Stimulated activated CD4-positive, alpha-beta T cell treated with anti-CD3 and anti-CD28 coated beads, Interleukin-4, amount 100 ng/mL, for 4 hours (primary cell): Measurements from ENCODE around the gene ZNF710.

ENCODE experiments used
- DNase-seq, 2 experiments: peaks; one replicate each; pipeline ENCODE4 v3.0.0-alpha.2; 2020

ZNF710 gene

DNA sequence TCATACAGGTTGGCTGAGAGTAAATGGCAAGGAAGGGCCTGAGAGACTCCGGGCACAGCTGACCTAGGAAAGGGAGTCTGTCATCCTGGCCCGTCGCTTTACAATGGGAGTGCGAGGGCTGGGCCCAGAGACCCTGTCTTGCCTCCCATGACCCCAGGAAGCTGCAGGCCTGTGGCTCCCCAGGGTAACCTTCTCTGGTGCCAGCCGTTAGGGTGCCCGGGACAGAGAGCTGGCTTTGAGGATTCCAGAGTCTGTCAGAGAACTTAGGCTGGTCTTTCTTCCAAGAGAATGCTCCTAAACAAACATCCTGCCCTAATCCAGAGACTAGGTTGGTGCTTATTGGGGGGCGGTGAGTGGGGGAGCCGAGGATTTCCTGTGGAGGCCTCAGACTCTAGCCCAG is 18.5 kb downstream of the ZNF710 start:
- no peak for DNase-seq

DNA sequence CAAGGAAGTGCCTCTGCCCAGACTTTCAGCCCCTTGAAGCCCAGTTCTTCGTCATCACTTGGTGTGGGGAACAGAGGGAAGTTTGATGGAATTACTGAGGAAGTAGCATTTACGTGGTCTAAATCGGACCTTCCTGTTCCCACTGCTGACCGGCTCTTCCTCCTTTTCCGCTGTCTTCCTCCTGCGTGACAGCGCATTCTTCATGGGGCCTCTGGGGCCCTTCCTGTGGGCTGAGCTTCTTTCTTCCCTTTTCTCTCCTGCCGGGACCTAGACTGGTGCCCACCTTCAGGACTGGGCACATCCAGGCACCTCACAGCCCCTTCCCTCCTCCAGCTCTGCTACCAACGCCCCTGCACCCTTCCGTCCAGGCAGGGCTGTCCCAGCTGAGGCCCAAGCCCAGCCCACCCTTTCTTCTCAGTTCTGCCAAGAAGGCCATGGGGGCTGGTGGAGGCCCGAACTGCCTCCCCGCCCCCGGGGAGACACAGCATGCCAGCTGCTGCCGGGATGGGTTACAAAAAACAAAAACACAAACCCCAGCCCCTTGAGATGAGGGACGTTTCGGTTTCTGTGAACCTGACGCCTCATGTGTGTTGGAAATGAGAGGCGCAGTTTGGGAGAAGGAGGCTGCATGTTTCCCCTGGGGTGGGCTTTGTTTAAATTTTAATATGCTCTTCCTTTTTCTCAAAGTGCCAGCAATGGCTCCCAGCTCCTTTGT is 19.1 kb downstream of the ZNF710 start:
- DNase-seq, result no peak

DNA sequence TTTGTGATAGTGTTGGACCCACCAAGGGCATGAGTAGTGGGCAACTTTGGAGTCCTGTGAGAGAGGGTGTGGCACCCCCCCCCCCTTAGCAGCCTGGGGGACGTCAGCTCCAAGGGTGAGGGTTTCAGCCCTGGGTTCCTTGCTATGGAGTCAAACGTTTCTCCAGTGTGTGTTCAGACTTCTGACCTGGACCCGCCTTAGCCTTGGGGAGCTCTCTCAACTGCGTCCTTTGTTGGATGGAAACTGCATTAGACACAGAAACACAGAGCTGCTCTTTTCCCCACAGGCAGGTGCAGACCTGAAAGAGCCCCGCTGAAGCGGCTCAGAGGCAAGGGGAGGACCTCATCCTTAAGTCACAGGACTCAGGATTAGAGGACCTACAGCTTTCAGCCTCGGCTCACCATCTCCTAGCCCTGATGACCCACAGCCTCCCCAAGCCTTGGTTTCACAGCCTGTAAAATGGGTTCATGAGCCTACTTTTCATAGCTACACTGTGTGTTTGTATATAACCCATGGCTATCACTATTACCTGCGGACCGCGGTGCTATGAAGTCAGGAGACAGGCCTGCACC is 19.9 kb downstream of the ZNF710 start:
- no peak for DNase-seq

DNA sequence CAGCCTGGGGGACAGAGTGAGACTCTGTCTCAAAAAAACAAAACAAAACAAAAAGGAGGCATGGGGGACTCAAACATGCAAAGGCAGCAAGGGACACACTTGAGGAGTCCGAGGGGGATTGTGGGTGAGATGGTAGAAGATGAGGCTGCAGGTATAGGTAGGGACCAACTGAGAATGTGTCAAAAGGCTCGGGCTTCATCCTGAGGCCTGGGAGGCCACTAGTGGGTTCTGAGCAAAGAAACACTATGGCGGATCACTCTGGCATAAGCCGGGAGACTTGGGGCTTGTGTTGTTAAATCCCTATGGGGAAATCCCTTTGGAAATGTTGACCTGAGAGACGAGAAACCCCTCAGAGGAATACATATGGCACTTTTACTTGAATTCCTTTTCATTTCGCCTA is 21.2 kb downstream of the ZNF710 start:
- no peak for DNase-seq

DNA sequence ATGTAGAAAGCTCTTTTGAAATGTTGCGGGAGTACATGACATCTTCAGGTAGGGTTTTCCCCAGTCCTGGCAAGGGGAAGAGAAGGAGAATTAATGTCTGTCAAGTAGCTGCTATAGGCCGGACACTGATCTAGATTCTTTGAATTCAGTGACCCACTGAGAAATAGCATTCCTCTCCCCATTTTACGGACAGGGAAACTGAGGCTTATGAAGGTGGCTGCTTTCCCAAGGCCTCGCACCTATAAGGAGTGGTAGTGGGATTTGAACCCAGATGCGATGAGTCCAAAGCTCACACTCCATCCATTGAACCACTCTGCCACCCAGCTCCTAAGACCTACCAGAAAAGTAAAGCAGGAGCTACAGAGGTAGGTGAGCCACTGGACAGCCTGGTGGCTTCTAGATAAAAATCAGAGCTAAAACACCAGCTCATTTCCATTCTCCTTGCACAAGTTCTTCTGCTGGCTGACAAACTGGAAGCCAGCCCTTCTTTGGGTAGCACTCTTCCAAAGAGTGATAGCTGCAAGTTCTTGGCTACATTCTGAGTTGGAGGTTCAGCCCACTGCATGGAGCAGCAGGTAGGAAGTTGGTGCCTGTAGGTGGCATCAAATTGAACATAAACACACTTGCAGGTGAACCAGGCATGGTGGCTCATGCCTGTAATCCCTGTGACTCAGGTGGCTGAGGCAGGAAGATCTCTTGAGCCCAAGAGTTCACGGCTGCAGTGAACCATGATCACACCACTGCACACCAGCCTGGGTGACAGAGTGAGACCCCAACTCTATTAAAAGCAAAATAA is 22.0 kb downstream of the ZNF710 start:
- no peak for DNase-seq

DNA sequence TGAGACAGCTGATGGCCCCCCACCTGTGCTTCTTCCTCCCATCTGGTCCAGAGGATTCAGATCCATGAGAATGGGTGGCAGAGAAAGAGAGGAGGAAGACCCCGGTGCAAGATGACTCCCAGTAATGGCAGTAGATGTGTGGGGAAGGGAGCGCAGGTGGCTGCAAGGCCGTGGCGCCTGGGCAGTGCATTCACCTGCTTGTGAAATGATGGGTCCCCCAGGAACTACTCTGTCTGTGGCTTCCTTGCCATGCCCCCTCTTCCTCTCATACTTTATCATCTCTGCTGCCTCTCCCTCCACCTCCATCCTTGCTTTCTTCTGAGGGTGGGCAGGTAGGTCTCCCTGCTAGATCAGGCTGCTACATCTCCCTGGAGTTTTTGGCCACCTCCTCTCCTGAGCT is 23.3 kb downstream of the ZNF710 start:
- no peak for DNase-seq

DNA sequence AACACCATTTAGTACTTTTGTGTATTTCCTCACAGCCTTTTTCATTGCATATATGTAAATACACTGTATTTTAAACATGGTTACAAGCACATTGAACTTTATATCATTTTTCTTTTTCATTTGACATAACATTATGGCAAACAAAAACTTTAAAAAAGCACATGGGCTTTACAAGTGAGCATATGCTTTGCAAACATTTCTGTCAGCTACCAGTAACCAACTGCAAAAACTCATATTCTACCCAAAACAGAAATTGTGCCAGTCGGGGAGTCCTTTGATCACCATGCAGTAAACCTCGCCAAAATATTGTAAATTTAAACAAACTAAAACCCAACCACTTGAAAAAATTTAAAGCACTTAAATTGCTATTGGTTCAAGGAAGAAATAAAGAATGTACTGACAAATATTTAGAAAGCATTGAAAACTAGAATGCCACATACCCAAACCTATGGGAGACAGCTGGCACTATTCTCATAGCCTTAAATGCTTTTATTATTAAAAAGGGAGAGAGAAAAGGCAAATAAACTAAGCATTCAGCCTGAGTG is 24.4 kb downstream of the ZNF710 start:
- no peak for DNase-seq

DNA sequence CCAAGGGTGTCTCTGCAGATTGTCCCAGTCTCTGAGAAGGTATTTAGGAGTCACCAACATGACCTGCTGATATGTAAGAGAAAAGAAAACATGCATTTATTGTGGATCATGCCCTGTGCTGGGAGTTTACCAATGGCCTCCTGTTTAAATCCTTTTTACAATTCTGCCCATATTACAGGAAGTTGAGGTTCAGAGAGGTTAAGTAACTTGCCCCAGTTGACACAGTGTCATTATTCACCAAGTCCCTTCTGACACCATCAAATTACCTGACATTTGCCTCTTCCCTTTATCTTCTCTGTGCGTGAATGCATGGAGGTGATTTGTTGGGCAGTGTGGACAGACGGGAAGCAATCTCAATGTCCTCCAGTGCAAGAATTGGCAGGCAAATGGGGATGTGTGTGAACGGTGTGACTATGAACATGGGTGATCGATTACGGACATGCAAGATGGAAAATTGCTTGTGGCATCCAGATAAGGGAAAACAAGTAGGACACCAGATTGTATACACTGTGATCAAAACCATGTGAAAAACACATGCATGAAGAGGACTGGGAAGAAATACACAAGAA is 27.3 kb downstream of the ZNF710 start:
- DNase-seq, result no peak

DNA sequence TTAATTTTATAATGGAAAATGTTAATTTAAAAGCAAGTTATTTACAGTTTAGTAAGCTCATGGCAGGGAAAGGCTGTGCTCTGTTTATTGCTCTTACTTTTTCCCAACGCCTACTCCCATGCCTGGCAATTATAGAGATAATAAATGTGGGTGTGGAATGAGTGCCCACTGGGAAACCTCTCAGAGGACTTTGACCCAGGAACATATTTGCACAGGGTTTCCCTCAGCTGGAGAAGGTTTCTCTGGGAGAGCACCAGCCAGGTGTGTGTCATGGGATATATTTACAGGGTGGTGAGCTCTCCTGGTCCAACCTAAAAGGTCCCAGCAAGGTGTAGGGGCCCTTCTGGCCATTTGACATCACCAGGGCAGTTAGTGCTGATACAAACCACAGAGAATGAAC is 27.9 kb downstream of the ZNF710 start:
- no peak for DNase-seq

DNA sequence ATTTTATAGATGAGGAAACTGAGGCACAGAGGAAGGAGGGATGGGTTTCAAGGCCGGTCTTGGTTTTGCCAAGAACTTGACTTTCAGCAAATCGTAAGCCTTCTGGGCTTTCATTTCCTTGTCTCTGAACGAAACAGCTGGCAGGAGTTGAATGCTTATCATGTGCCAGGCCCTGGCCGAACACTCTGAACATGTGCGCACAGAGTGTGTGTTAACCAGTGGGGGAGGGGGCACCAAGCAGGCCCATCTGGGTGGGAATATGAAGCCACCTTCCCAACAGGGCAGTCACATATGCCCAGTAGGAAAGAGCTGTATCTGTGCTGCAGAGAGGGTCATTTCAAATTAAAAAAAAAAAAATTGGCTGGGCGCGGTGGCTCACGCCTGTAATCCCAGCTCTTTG is 29.3 kb downstream of the ZNF710 start:
- no peak for DNase-seq

DNA sequence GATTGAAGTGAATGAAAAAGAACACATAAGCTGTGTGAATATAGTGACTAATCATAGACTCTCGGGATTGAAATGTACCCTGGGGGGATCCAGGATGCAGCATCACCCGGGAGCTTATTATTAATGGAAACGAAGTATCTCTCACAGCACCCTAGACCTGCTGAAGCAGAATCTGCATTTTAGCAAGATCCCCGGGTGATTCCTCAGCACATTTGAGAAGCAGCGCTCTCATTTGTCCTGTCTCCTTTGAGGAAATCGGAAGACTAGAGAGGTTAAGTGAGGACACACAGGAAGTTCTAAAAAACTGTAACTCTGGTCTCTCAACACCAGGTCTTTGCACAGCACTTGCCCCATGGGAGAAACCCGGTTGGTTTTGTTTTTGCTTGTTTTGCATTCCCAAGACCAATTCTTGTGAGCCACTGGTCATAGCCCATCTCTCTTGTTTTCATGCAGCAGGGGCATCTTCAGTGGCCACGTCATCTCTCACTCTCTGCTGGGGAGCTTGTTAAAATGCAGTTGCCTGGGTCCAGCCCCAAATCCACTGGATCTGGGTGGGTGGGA is 30.2 kb downstream of the ZNF710 start:
- DNase-seq, result no peak

DNA sequence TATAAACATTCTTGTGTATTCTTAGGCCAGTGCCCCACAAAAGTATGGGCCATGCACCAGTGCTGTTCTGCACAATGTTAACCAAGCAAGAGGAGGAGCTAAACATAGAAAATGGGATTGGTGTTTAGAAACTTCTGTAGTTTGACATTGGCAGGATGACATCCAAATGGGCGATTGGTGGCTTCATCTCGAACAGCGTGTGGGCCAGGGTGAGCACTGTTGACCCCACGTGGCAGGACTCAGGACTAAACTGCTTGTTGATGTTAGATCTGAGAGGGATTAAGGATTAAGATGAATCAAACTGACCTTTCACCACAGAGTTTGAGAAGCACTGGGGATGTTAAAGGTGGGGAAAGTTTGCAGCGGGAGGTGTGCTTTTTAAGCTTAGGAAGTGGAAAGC is 31.9 kb downstream of the ZNF710 start:
- no peak for DNase-seq

DNA sequence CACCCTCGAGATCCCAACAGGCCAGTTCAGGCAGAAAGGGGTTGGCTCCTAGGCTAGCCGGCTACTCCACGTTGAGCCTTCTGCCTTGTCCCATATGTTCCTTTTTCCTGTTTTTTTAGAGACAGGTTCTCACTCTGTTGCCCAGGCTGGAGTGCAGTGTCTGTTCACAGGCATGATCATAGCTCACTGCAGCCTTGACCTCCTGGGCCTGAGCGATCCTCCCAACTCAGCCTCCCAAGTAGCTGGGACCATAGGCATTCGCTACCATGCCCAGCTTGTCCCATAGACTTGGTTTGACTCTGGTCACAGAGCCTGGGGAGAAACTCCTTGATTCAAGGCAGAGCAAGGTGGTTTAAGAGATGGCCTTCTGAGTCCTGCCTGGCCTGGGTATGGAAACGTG is 32.3 kb downstream of the ZNF710 start:
- no peak for DNase-seq

DNA sequence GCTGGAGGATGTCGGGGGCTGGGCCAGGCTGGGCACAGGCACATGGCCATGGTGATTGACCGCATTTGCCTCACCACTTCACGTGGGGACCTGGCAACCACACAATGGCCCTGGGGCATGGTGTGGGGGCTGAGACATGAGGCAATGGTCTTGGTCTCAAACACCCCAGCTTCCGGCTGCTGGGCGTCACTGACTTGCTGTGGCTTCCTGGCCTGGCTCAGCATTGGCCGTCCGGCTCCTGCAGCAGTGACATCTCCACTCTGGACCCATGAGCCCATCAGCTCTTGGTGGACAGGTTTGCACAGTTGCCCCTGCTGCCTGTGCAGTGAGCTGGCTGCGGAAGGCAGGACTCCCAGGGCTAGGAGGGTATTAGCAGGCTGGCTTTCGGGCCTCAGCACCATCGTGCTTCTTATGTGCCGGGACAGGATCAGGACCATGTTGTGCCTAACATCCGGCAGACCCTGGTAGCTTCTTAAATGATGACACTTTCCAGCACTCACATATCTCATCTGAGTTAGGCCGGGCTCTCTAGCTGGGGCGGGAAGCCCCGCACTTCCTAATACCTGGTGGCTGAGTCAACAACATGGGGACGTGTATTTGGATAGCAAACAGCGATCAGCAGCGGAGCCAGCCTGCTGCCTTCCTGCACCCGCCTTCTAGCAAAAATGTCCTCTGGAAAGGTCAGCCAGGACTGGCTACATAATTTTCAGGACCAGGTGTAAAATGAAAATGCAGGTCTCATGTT is 34.1 kb downstream of the ZNF710 start:
- no peak for DNase-seq

DNA sequence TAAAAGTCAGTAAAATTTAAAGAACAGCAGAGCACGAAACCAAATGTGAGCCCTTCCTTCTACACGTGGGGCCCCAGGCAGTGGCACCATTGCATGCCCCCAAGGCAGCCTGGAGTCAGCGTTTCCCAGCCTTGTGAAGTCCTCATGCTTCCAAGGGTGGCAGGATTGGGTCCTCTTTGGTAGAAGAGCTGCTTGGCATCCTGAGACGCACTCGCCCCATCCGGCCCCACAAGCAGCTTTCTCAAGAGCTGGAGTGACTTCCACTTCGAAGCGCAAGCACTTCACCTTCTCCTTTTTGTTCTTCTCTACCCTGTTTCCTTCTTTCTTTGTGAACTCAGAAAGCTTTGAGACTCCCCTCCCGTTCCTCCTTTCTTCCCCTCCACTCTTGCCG is 34.7 kb downstream of the ZNF710 start:
- no peak for DNase-seq

DNA sequence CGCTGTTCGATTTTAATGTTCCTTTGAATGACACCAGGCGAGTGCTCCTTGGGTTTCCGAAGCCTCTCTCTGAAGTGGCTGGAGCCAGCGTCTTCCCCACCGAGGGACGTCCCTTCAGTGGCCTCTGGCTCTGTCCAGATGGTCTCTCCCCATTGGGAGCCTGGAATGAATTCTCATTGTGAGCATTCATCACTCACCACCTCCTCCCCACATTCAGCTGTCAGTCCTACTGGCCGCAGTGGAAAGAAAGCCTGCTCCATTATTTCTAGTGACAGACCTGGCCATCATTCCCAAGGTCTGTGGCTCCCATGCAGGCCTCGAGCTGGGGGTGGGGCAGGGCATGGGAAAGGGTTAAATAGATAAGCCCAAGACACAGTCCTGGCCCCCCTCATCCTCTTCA is 35.2 kb downstream of the ZNF710 start:
- DNase-seq, result no peak

DNA sequence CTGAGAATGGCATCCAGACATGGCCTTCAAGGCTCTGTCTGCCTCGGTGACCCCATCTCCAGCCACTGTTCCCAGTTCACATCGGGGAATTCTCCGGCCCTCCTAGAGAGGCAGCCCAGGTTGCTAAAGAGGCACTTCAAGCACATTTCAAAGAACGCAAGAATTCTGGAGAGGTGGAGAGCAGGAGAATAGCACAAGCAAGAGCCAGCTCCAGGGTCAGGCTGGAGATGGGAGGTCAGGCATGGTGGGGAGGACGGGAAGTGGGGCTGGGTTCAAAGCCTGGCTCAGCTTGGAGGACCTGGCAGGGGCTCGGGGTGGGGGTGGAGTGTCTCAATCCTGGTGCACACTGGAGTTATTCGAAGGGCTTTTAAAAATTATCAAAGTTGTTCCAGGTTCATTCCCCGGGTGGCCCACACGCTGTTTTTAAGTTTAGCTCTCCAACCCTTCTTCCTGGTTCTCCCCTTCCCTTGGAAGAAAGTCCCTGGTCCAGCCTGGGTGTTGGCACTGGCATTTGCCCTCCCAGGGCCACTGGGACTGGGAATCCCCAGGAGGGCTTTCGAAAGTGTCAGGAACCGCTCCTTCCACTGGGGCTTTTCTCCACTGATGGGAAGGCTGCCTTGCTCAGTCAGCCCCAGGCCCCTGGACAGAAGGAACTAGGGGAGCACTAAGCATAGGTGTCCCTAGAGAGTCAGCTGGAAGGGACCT is 35.8 kb downstream of the ZNF710 start:
- DNase-seq, result no peak

DNA sequence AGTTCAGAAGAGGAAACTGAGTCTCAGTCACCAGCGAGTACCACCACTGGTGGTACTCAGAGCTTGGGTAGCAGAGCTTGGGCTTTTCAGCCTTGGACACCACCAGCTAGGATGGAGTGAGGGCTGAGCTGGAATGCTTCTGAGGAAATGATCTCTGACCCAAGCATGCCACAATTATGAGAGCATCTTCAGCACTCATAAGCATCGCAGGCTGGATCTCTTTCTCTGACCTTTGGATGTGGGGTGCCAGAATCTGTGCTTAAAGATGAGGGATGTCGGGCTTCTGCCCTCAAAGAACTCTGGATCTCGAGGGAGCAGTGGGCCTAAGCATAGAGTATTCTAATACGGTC is 36.4 kb downstream of the ZNF710 start:
- no peak for DNase-seq

DNA sequence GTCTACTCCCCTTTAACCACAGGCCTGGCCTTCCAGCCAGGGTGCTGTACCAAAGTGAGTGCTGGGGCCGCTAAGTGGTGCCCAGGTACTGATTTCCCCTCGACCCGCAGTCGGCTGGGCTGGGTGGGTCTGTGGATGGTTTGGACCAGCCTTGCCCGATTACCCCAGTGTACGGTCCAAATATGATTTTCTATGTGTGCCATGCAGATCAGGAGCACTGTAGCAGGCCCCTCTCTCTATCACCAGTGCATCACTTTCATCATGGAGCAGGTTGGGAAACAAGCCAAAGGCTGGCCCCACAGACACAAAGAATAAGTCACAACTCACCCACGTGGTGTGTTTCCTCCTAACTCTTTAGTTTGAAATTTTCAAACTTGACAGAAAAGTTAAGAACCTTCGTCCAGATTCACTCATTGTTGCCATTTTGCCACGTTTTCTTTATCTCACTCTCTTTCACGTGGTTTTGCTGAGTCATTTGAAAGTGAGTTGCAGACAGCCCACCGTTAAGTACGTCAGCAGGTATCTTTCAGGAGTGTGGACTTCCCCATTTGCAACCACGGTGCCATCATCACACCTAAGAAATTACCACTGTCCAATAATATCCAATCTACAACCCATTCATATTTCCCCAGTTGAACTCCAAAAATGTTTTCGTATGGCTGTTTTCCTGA is 37.0 kb downstream of the ZNF710 start:
- peak in 1 of 2 experiments; percentile 56 for DNase-seq

DNA sequence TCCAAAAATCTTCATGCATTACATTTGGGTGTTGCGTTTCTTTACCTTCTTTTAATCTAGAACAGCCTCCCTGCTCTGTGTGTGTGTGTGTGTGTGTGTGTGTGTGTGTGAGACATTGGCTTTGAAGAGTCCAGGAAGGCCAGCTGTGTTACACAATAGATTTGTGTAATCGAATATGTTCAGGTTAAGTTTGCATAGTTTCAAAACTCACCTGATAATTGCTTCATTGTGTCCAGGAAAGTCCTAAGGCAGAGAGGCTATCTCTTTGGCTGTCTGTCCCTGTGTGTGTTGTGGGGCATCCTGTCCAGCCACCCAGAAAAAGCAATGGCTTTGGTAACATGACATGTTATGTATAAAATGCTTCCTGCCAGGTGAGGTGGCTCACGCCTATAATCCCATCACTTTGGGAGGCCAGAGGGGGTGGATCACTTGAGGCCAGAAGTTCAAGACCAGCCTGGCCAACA is 37.5 kb downstream of the ZNF710 start:
- no peak for DNase-seq

DNA sequence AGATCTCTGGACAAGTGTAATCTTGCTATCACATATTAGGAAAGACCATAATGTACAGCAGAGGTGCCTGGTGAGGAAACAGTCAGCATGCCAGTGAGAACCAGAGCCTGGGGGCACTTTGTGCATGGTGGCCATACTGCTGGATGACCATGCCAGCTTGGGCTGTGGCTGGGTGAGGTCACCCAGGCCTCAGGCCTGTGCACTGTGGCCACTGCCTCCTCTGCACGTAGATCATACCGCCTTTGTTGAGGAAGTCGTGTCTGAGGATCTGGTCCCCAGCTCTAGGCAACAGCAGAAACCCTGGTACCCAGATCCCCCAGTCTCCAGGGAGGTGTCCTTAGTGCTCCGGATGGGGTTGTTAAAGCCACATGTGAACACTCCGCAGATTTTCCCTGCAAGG is 38.9 kb downstream of the ZNF710 start:
- DNase-seq, result no peak
